Activated CD4-positive, alpha-beta T cell treated with anti-CD3 and anti-CD28 coated beads for 1 hour (primary cell): Measurements from ENCODE around the gene OR10G2.
"Not testable (repeated sequence)": the region's sequence is repeated elsewhere in the genome, so short reads cannot be mapped to it uniquely, and the experiment has no call there.

Source experiments
- DNase-seq: peaks from one replicate; pipeline ENCODE4 v3.0.0-alpha.2; 2020

Gene OR10G2, protein sequence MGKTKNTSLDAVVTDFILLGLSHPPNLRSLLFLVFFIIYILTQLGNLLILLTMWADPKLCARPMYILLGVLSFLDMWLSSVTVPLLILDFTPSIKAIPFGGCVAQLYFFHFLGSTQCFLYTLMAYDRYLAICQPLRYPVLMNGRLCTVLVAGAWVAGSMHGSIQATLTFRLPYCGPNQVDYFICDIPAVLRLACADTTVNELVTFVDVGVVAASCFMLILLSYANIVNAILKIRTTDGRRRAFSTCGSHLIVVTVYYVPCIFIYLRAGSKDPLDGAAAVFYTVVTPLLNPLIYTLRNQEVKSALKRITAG

DNA sequence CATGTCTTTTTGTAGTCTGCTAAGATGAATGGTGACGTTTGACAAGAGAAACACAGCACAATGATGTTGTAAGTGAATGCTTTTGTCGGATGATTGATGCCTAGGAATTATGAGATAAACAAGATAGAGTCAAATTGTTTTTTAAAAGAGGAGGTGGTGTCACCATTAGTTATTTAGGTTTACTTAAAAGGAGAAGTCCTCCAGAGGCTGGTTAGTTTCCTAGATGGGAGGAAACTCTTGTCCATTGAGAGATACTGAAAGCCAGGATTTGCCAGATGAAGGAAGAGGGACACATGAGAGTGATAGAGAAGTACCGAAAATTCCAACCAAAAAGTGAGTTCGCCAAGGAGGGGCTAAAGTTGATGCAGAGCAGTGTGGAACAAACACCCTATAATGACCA is at the start of gene OR10G2:
Gene OR10G2 (minus strand): TSS at position 101 of the 400 bp plus-strand sequence. CDS start 98 bp downstream, at position 3.
- no peak for DNase-seq

DNA sequence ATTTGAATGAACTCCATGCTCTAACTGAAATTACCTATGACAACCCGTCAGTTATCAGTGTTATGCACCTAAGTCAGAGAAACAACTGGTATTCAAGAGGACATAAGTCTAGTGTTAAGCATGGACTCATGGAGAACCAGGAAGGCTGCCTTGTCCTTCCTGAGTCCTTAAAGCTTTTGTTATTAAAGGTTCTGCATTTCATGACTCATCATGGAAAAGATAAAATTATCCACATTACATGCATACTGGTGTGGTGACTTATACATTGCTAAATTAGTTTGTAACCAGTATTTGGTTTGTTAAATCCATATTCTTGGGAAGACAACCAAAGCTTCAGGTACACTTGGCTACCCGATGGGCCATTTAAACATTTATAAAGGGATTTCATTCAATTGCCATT is 45.3 kb upstream of the OR10G2 start:
- DNase-seq, result no peak

DNA sequence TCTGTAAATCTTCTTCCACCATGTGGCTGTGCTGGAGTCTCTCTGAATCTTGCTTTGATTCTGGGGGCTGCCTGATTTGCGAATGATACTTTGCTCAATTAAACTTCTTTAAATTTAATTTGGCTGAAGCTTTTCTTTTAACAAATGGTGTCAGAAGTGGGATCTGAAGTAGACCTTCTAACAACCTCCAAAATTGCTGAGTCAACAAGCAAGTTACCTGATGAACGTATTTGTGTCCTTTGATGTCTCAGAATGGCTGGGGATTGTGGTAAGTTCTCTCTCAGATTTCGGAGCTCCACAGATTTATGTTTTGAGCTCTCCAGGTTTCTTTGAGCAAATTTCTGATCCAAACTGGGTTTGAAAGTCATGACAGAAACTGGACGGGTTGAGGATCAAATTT is 40.8 kb upstream of the OR10G2 start:
- DNase-seq, result no peak

DNA sequence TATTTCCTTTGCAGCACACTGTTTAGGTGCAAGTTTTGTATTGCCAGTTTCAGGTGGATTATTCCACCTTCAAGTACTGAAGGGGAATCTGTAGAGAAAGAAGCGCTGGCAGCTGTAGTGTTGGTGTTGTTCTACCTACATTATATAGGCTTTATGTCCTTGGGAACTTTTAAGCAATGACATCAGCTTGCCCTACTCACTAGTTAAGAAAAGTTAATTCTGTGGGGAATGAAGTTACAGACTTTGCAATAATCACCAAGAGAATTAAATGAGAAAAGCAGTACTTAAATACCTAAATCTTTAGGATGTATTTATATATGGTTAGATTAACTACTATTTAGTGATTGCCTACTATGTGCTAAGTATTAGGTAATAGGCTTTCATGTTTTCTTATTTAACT is 39.0 kb upstream of the OR10G2 start, which contains the start of gene OR4E1:
Gene OR4E1 (minus strand): TSS at position 101 of the 400 bp plus-strand sequence. CDS start 2,883 bp downstream, outside the sequence.
- DNase-seq, result no peak

DNA sequence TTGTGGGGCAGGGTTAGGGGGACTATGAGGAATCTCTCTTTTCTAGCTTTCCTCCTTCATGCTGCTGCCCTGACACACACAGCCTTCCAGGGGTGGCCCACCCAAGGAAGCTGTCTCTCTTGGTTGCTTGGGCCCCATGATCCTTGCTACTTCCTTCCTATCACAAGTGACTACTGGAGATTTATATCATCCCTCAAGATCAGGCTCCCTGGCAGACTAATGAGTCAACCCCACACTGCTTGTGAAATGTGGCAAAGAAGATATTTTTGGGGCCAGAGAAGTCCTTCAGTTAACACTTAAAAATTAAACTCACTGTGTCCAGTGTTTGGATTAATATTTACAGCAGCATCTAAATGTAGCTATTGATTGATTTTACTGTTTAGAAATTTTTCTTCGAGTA is 37.4 kb upstream of the OR10G2 start:
- DNase-seq, result no peak

DNA sequence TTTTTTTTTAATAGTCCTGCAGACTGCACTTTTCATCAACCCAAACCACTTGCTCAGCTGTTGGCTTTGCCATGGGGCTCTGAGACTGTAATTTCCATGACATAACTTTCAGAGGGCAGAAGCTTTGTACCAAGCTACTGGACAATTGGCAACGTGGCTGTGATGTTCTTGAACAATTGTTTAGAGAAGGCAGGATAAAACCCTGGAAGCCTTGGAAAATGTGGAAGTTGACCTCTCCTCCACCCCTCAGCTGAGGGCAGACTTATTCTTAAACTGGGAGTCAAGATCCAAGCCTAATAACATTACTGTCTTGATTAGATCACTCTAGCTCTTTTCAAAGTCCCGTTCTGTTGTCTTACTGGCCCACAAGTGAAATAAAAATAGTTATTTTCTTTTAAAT is 36.6 kb upstream of the OR10G2 start:
- DNase-seq, result no peak

DNA sequence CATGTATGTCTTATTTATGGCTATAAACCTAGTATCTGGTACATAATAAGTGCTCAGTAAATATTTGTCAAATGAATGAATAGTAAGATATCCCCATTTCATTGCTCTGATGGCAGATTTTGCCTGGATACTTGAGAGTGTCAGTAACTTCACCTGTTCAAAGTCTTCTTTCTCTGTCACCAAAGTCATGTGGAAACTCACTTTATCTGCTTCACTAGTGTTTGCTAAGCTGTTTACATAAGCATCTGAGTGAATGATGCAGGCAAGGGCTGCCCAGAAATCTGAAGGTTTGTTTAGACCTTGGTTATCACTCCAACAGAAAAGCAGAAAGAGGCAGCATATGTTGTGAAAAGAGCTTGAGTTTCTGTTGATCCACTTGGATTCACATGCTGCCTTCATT is 34.5 kb upstream of the OR10G2 start:
- no peak for DNase-seq

DNA sequence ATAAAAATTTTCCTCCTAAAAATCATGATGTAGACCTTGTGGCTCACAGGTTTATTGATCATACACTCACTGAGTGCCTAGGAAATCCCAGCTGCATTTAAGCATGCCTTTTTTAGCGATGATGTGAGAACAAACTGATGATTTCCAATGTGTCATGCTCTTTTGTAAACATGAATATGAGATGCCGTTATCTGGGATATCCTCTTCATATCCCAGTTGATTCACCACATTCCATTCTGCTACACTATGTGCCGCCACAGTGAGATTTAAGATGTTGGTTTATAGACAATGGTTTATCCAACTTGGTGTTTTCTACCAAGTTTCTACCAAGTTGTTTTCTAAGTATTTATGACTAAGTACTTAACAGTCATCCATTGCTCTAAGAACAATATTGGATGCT is 33.6 kb upstream of the OR10G2 start:
- DNase-seq, result no peak

DNA sequence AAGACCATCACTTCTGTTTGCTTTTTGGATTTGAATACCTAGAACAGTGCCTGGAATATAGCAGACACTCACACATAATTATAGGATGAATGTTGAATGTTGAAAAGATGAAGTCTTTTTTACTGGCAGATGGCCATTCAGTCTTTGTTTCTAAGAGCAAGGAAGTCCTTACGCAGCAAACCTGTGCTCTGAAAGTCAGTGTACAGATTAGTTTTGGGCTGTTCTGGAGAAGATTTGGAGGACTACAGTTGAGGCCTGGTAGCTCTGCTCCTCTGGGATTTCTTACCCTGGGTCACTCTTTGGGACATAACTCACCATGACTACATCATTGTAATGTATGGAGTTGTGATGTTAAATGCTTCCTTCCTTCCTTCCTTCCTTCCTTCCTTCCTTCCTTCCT is 22.2 kb upstream of the OR10G2 start:
- DNase-seq, result no peak

DNA sequence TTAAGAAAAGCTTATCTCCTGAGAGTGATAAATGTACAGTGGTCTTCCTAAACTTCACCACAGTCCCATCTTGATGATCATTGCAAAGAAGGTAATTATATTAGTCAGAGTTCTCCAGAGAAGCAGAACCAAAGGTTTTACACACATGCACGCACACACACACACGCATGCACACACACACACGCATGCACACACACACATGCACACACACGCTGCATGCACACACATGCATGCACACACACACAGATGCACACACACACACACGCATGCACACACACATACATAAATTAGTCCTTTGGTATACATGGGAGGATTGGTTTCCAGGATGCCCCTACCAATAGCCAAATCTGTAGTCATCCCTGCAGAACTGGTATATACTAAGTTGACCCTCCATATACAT is 19.5 kb upstream of the OR10G2 start:
- no peak for DNase-seq

DNA sequence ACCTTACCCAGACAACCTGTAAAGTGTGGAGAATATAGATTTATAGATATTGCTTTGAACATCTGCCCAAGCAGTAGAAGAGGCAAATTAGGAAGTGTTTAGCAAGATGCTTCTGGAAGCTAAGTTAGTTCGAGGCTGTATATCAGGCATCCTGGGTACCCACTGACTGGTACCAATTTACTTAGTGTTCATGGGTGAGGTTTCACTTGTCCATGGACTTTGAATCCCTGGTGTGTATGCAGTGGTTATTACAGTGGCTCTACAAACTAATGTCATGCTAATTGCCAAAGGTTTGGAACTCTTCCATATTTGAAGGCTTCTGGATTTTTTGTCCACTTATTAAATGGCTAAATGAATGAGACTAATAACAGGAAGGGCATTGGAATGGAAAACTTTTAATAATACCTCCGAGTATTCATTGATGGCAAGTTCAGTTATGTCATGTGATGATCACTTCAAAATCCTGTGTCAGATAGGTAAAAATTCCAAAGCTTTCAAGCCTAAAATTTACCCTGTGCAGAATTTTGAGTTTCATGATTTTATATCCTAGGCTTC is 18.7 kb upstream of the OR10G2 start, which contains the start of gene OR4E2:
Gene OR4E2 (plus strand): TSS at position 505 of the 555 bp plus-strand sequence. CDS start 11,248 bp downstream, outside the sequence.
- no peak for DNase-seq

DNA sequence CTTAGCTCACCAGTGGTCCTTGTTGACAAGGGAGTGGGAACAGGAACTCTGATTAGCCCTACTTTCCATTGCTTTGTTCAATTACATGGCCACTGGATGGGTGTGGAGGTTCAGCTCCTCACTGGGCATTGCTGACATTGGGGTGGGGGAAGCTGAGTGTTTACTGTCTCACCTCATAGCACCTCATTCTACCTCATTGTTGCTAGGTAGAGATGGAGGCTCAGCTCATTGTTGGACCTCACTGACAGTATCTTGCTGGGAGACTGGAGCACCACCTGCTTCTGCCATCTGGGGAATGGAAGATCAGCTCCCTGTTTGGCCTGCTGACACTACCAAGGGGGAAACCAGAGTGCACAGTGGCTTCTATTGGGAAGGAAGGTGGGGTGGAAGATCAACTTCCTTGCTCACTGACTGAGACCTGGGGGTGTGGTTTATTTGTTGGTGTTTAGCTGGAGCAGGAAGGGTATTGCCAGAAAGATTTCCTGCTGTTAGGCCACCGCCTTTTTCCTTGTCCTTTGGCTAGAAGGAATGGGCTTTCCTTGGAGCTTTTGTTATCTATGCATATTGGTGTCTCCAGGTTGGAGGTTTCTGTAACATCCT is 17.6 kb upstream of the OR10G2 start:
- no peak for DNase-seq

DNA sequence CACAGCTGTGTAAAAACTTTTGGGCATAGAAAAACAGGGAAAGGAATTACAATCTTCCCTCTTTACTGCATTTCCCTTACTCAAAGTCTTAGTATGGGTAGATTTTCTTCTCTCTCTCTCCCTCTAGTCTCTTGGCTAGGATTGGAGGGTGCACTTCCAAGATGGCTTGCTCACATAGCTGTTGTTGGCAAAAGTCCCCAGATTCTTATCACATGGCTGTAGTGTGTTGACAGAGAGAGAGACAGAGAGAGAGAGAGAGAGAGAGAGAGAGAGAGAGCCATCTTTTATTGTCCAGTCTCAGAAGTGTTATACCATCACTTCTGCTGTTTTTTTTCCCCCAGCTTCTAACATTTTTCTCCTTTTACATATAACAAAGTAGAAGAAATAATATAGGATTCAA is 12.6 kb upstream of the OR10G2 start:
- DNase-seq, result no peak

DNA sequence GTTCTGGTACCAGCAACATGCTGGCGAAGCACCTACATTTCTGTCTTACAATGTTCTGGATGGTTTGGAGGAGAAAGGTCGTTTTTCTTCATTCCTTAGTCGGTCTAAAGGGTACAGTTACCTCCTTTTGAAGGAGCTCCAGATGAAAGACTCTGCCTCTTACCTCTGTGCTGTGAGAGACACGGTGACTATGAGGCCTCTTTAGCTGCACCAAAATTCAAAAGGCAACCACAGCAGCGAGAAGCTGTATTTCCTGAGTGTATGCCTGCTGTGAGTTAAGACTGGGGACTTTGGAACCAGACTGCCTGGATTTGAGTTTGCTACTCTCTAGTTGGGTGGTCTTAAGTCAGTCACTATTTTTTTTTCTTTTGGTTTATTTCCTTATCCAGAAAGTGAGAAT is 8.7 kb upstream of the OR10G2 start:
- DNase-seq, result no peak

DNA sequence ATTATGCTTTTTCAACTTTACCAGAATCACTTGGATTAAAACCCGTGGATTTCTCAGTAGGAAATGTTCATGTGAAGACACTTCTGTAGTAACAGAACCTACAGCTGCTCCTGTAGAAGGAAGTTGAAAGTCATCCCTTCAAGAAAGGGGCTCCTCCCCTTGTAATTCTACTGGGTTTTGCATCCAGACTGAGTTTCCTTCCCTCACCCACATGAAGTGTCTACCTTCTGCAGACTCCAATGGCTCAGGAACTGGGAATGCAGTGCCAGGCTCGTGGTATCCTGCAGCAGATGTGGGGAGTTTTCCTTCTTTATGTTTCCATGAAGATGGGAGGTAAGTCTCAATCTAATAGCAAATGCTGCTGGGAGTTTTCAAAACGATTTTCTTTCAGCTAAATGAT is 7.9 kb upstream of the OR10G2 start:
- no peak for DNase-seq

DNA sequence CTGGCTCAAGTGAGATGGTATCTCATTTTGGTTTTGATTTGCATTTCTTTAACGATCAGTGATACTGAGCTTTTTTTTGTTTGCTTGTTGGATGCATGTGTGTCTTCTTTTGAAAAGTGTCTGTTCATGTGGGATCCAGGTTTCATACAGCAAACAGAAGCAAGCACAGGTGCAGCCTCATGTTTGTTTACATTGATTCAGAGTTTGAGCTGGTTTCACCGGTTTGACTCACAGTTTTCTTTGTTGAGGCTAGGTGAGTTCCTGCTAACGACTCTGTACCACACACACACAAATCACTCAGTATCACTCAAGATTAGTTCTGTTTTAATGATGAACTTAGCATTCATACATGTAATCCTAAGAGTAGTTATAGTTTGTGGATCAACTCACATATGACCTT is 3.7 kb downstream of the OR10G2 start:
- no peak for DNase-seq

DNA sequence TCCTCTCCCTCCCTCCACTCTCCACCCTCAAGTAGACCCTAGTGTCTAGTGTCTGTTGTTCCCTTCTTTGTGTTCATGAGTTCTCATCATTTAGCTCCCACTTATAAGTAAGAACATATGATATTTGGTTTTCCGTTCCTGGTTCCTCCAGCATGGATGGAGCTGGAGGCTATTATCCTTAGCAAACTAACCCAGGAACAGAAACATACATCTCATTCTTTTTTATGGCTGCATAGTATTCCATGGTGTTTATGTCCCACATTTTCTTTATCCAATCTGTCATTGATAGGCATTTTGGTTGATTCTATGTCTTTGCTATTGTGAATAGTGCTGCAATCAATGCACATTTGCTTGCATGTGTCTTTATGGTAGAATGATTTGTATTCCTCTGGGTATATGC is 4.2 kb downstream of the OR10G2 start:
- DNase-seq, result not testable (repeated sequence)

DNA sequence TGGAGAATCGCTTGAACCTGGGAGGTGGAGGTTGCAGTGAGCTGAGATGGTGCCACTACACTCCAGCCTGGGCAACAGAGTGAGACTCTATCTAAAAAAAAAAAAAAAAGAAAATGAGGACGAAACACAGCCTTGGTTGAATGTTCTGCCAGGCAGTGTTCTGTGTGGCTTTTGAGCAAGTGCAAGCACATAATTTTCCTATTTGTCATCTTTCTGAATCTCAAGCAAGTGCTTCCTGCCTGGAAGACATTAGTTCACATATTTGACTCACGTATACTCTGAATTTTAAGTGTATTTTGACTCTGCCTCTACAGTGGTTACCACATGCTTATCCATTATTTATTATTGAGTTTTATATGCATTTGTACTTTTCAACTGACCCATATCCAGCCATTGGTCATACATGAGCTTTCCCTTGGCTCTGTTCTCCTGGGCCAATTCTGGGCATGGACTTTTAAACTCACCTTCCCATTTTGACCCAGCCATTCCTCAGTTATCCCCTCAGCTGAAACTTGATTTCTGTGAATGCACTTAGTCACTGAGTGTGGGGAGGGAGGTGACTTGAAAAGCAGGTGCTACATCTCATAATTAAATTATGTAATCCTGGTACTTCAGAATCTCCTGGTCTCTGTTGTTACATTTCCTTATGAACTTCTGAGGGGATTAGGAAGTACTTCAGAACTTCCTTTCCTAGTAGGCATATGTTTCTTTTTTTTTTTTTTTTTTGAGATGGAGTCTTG is 8.1 kb downstream of the OR10G2 start:
- no peak for DNase-seq

DNA sequence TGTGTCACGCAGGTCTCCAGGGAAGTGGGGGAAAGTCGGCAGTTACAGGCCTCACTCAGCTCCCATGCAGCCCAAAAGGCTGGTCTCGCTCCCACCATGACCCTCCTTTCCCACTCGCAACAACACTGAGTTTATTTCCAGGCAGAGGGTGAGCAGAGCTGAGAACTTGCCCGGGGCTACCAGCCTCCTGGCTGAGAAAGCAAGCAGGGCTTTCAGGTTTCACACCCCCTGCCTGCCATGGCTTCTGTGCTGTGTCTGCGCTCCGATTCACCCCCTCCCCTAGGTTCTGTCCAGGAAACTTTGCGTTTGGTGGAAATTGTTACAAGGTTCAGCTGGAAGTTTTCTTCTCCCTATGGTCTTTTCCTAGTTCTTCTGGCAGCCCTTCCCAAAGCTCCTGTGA is 17.1 kb downstream of the OR10G2 start:
- no peak for DNase-seq

DNA sequence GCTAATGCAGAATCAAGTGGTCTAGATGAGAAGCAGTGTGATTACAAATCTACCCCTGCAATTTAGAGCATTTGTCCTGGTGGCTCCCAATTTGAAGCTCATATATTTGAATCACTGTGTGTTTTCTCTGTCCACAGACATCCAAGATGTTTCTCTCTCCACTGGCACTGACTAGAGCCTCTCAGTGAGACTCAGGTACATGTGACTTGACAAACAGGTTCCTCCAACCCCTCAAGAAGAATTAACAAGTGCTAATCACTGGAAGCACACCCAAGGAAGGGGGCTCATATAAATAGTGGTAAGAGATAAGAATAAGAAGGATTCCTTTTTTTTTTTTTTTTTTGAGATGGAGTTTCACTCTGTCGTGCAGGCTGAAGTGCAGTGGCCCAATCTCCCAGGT is 20.5 kb downstream of the OR10G2 start:
- no peak for DNase-seq

DNA sequence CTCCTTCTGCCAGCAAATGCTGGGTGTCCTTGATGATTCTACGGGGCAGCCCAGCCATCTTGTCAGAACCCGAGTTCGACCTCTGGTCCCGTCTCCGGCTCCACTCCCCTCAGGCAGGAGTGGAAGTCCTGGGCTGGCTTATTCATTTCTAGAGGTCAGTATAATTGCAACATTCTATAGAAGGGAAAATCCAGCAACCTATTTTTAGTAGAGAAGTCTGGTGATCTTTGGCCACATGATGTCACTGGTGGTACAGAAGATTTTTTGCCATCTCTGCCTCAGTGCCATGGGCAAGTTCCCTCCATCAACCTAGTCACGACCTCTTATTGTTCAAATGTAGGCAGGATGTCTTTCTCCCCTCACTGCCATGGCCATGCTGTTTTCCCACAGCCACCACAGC is 22.4 kb downstream of the OR10G2 start:
- no peak for DNase-seq

DNA sequence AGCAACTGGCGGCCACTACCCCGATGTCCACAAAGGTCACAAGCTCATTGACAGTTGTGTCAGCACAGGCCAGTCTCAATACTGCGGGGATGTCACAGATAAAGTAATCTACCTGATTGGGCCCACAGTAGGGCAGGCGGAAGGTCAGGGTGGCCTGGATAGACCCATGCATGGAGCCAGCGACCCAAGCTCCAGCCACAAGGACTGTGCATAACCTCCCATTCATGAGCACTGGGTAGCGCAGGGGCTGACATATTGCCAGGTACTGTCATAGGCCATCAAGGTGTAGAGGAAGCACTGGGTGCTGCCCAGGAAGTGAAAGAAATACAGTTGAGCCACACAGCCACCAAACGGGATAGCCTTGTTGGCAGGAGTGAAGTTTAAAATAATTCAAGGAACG is 32.6 kb downstream of the OR10G2 start:
- not testable (repeated sequence) for DNase-seq

DNA sequence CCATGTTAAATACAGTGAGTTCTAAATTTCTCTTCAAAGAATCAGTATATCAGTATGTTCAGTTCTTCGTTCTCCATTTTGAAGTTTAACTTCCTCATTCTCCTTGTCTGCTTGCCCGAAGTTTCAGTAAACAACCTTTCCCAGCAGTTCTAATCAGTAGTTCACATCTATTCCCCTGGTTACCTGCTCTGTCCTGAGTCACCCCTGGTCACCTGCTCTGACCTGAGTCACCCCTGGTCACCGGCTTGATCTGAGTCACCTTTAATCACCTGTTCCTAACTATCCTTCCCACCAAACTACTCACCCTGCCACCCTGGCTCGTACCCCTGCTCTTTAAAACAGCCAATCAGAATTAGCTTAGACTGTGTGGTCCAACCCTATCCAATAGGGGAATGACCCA is 45.4 kb downstream of the OR10G2 start:
- no peak for DNase-seq
